Measurements from ENCODE around the gene TBC1D22B. TPM values are rescaled to one million over a fixed set of nuclear protein-coding genes. Genes with fewer than 3 reads are reported as not detected.

The TBC1D22B gene
- total and polyA plus RNA-seq, 2 donors (not counting 3 experiments of a cell fraction or from before 2014, with no cell fraction given) = 13.1 to 13.6 TPM

GRCh38 chr6:37347670-37348111 is 90.1 kb downstream of the TBC1D22B start:
- intact Hi-C loops (cut with micrococcal nuclease) (no loop called here), dilution Hi-C loops (cut with MboI; ENCODE audit: extremely low pct_ligation_motif_present, low sequenced_read_pairs) (no loop called here)
- DNase-seq (ENCODE audit: low read depth, low spot score) = no peak
- H3K36me3 ChIP-seq (ENCODE audit: control insufficient read depth in 2 of 2, extremely low read depth in 1 of 2, insufficient read depth in 2 of 2, low read length in 2 of 2) = no peaks in the 10 kb centered on the region
- no peak for FAIRE-seq
- BruUV-seq (replicated peaks) = no TSS peak
- H2AFZ ChIP-seq (ENCODE audit: low read depth, low read length) = no peak overlapping the region
- TF ChIP-seq POLR2A (IDR thresholded peaks at IDR 0.05; ENCODE audit: low read depth, low read length) = no peak
- no peak for TF ChIP-seq FOS (IDR thresholded peaks at IDR 0.05; ENCODE audit: borderline replicate concordance, insufficient read depth, low read length)
- TF ChIP-seq JUN (IDR thresholded peaks at IDR 0.05; ENCODE audit: borderline replicate concordance, insufficient read depth, insufficient read length, low read depth) = no peak
- TF ChIP-seq EZH2 (IDR thresholded peaks at IDR 0.05; ENCODE audit: borderline replicate concordance, low read depth, low read length, severe bottlenecking) = no peak
- TF ChIP-seq CTCF (IDR thresholded peaks at IDR 0.05; ENCODE audit: extremely low read depth in 1 of 2, insufficient read depth in 1 of 2, low read depth in 1 of 2, low read length in 2 of 2) = no peak
- H4K20me1 ChIP-seq (replicated peaks; ENCODE audit: control insufficient read depth, extremely low read depth, insufficient read depth, low read length) = no peaks in the 10 kb centered on the region
- H3K9me3 ChIP-seq (replicated peaks; ENCODE audit: control insufficient read depth, insufficient read depth, low read length) = no peaks in the 10 kb centered on the region
- no peaks in the 10 kb centered on the region for H3K9me1 ChIP-seq (replicated peaks; ENCODE audit: control insufficient read depth, extremely low read depth, insufficient read depth, low read length)
- no peaks in the 10 kb centered on the region for H3K4me1 ChIP-seq (ENCODE audit: control insufficient read depth, extremely low read depth, insufficient read depth, low read length)
- POLR2A ChIA-PET = no interaction called here
- no peak overlapping the region for H3K4me3 ChIP-seq (replicated peaks in 1 of 3; ENCODE audit: insufficient read depth in 1 of 3, low read depth in 1 of 3, low read length in 3 of 3)
- H3K27ac ChIP-seq (ENCODE audit: insufficient read depth, low read depth, low read length) = no peak overlapping the region
- H3K27me3 ChIP-seq (ENCODE audit: control insufficient read depth in 2 of 2, insufficient read depth in 2 of 2, low read length in 2 of 2) = peaks cover 2 to 10% of the 10 kb centered on the region in 2 experiments
- no peaks in the 10 kb centered on the region for H3K79me2 ChIP-seq (ENCODE audit: control insufficient read depth, insufficient read depth, low read length)
- no peak overlapping the region for H3K9ac ChIP-seq (replicated peaks; ENCODE audit: extremely low read depth, insufficient read depth, low read length)
- H3K4me2 ChIP-seq (ENCODE audit: insufficient read depth, low read length) = no peak overlapping the region
- CTCF ChIA-PET = no interaction called here

GRCh38 chr6:37351027-37351426 is 93.5 kb downstream of the TBC1D22B start:
- Histone ChIP-seq H4K20me1 (replicated peaks; ENCODE audit: control insufficient read depth, extremely low read depth, insufficient read depth, low read length) (no peaks in the 10 kb centered on the region), H3K27ac (ENCODE audit: insufficient read depth, low read depth, low read length) (no peak overlapping the region), H3K9me3 (replicated peaks; ENCODE audit: control insufficient read depth, insufficient read depth, low read length) (no peaks in the 10 kb centered on the region), H3K27me3 (ENCODE audit: control insufficient read depth in 2 of 2, insufficient read depth in 2 of 2, low read length in 2 of 2) (peaks cover 0 to 1% of the 10 kb centered on the region in 2 experiments), H3K9ac (replicated peaks; ENCODE audit: extremely low read depth, insufficient read depth, low read length) (no peak overlapping the region), H3K9me1 (replicated peaks; ENCODE audit: control insufficient read depth, extremely low read depth, insufficient read depth, low read length) (no peaks in the 10 kb centered on the region), H3K79me2 (ENCODE audit: control insufficient read depth, insufficient read depth, low read length) (peaks cover 17% of the 10 kb centered on the region), H2AFZ (ENCODE audit: low read depth, low read length) (no peak overlapping the region), H3K4me1 (ENCODE audit: control insufficient read depth, extremely low read depth, insufficient read depth, low read length) (peaks cover 13% of the 10 kb centered on the region), H3K4me2 (ENCODE audit: insufficient read depth, low read length) (no peak overlapping the region), H3K4me3 (replicated peaks in 1 of 3; ENCODE audit: insufficient read depth in 1 of 3, low read depth in 1 of 3, low read length in 3 of 3) (no peak overlapping the region), H3K36me3 (ENCODE audit: control insufficient read depth in 2 of 2, extremely low read depth in 1 of 2, insufficient read depth in 2 of 2, low read length in 2 of 2) (no peaks in the 10 kb centered on the region)
- no peak for TF ChIP-seq JUN (IDR thresholded peaks at IDR 0.05; ENCODE audit: borderline replicate concordance, insufficient read depth, insufficient read length, low read depth)
- TF ChIP-seq GATA2 (IDR thresholded peaks at IDR 0.05; ENCODE audit: insufficient read depth, insufficient read length, low read depth, low read length) = no peak
- no peak for TF ChIP-seq MYC (IDR thresholded peaks at IDR 0.05; ENCODE audit: low read depth, low read length)
- no peak for TF ChIP-seq POLR2A (IDR thresholded peaks at IDR 0.05; ENCODE audit: low read depth, low read length)
- TF ChIP-seq MAX (IDR thresholded peaks at IDR 0.05; ENCODE audit: insufficient read depth, insufficient read length) = no peak
- TF ChIP-seq POLR2AphosphoS5 (IDR thresholded peaks at IDR 0.05; ENCODE audit: insufficient read depth, low read depth, low read length) = no peak
- TF ChIP-seq FOS (IDR thresholded peaks at IDR 0.05; ENCODE audit: borderline replicate concordance, insufficient read depth, low read length) = no peak
- TF ChIP-seq EZH2 (IDR thresholded peaks at IDR 0.05; ENCODE audit: borderline replicate concordance, low read depth, low read length, severe bottlenecking) = no peak
- TF ChIP-seq CTCF (IDR thresholded peaks at IDR 0.05; ENCODE audit: extremely low read depth in 1 of 2, insufficient read depth in 1 of 2, low read depth in 1 of 2, low read length in 2 of 2) = no peak
- intact Hi-C loops (cut with micrococcal nuclease) (no loop called here), dilution Hi-C loops (cut with MboI; ENCODE audit: extremely low pct_ligation_motif_present, low sequenced_read_pairs) (no loop called here)
- POLR2A ChIA-PET = no interaction called here
- no peak for DNase-seq (ENCODE audit: low read depth, low spot score)
- CTCF ChIA-PET = no interaction called here
- BruUV-seq (replicated peaks) = no TSS peak
- FAIRE-seq = no peak

All from endothelial cell of umbilical vein (primary cell).